Measurements from ENCODE around the gene TMEM39A. TPM values are rescaled to one million over a fixed set of nuclear protein-coding genes. Genes with fewer than 3 reads are reported as not detected.
A peak's percentile ranks its signal among the peaks of the same experiment; 100 is the strongest.

Gene TMEM39A
- total RNA-seq, 5 donors from 2014 or later (not counting 1 experiment from before 2014, with no cell fraction given): 35.4 to 59.5 (median 38.7) TPM

DNA sequence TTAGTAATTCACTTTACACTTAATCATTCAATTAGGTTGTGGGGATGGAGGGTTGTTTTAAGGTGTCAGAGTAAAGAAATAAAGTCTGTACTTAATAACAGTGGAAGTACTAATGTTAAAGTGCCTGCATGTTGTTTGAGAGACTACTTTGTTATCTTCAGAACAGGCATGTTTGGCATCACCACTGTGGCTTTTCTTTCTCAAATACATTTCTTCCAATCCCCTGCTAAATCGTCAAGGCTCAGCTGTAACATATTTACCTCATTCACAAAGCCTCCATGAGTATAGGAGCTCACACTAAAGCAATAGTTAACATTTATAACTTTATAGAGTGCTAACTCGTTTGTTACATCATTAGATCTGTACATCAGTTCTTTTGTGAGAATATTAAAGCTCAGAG lies 37.5 kb upstream of the TMEM39A start:
- Histone ChIP-seq H3K27ac (ENCODE audit: low read length) (no peak overlapping the region), H3K36me3 (ENCODE audit: control insufficient read depth in 2 of 2, extremely low read depth in 1 of 2, insufficient read depth in 1 of 2, low read length in 1 of 2) (peaks cover 0 to 10% of the 10 kb centered on the region in 2 donors), H3K4me1 (ENCODE audit: control insufficient read depth in 1 of 2, extremely low read depth in 1 of 2, insufficient read depth in 2 of 2, low read length in 2 of 2) (peaks cover 14 to 21% of the 10 kb centered on the region in 2 experiments), H3K27me3 (replicated peaks in 1 of 2; ENCODE audit: control insufficient read depth in 2 of 2, extremely low read depth in 1 of 2, insufficient read depth in 2 of 2, low read length in 1 of 2) (no peaks in the 10 kb centered on the region), H3K4me3 (ENCODE audit: control insufficient read depth in 1 of 2, extremely low read depth in 1 of 2, low read length in 1 of 2) (no peak overlapping the region), H3K9me3 (no peaks in the 10 kb centered on the region)
- POLR2A ChIA-PET: interaction anchor here (0.5 to 0.7 kb wide), 3 partner anchors 38 to 264 kb away, joined by 3 to 11 read pairs (median 3); no protein-coding TSS in a partner anchor
- peaks cover 36 to 47% (median 43%) of the 10 kb centered on the region in 3 donors for H3K4me1 Mint-ChIP-seq
- no peak for ATAC-seq (replicated peaks in 1 of 4)
- WGBS (ENCODE audit: insufficient coverage): no CpG with 5 or more reads among the region's 2 CpGs
- no peak overlapping the region for H3K27ac Mint-ChIP-seq
- H3K9me3 Mint-ChIP-seq: no peaks in the 10 kb centered on the region
- peaks cover 17% of the 10 kb centered on the region for H3K36me3 Mint-ChIP-seq
- no peak for DNase-seq
- H3K27me3 Mint-ChIP-seq: no peaks in the 10 kb centered on the region
- peak overlapping the region in 1 of 3 donors; percentile 100 for H3K4me3 Mint-ChIP-seq
- CTCF ChIA-PET: interaction anchor here in 1 of 2 donors (0.6 to 1.0 kb wide), 2 partner anchors 32 to 616 kb away, joined by 5 to 7 read pairs; partner anchors contain the start of gene POGLUT1

DNA sequence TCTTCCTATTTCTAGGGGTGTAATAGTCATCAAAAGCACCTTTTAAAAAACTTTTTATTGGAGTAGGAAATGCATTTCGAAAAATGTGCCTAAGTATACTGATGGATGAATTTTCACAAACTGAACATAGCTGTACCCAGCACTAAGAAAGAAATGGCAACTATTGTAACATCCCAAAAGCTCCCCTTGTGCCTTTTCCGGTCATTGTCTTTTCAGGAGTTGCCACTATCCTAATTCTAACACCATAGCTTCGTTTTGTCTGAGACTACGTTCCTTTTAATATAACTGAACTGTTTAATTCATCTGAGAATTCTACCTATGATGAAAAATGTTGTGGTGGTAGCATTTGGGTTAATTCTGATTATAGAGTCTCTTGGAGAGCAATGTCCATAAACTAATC lies 36.9 kb upstream of the TMEM39A start:
- no CpG with 5 or more reads among the region's 4 CpGs for WGBS (ENCODE audit: insufficient coverage)
- peaks cover 12% of the 10 kb centered on the region for H3K36me3 Mint-ChIP-seq
- DNase-seq (no peak), ATAC-seq (replicated peaks in 1 of 4) (no peak)
- H3K4me3 ChIP-seq (ENCODE audit: control insufficient read depth in 1 of 2, extremely low read depth in 1 of 2, low read length in 1 of 2): no peak overlapping the region
- POLR2A ChIA-PET: interaction anchor here in 1 of 2 donors (0.7 kb wide), 1 partner anchor 37 kb away, joined by 3 read pairs; no protein-coding TSS in a partner anchor
- no peaks in the 10 kb centered on the region for H3K9me3 Mint-ChIP-seq
- H3K36me3 ChIP-seq (ENCODE audit: control insufficient read depth in 2 of 2, extremely low read depth in 1 of 2, insufficient read depth in 1 of 2, low read length in 1 of 2): peaks cover 0 to 5% of the 10 kb centered on the region in 2 donors
- H3K9me3 ChIP-seq: no peaks in the 10 kb centered on the region
- peaks cover 36 to 42% (median 40%) of the 10 kb centered on the region in 3 donors for H3K4me1 Mint-ChIP-seq
- no peaks in the 10 kb centered on the region for H3K27me3 ChIP-seq (replicated peaks in 1 of 2; ENCODE audit: control insufficient read depth in 2 of 2, extremely low read depth in 1 of 2, insufficient read depth in 2 of 2, low read length in 1 of 2)
- H3K27ac ChIP-seq (ENCODE audit: low read length): no peak overlapping the region
- no peak overlapping the region for H3K27ac Mint-ChIP-seq
- H3K4me3 Mint-ChIP-seq: peak overlapping the region; percentile 39 to 100 (median 42)
- H3K4me1 ChIP-seq (ENCODE audit: control insufficient read depth in 1 of 2, extremely low read depth in 1 of 2, insufficient read depth in 2 of 2, low read length in 2 of 2): peaks cover 14 to 21% of the 10 kb centered on the region in 2 experiments
- CTCF ChIA-PET: interaction anchor here in 1 of 2 donors (0.6 kb wide), 1 partner anchor 616 kb away, joined by 7 read pairs; no protein-coding TSS in a partner anchor
- no peaks in the 10 kb centered on the region for H3K27me3 Mint-ChIP-seq

DNA sequence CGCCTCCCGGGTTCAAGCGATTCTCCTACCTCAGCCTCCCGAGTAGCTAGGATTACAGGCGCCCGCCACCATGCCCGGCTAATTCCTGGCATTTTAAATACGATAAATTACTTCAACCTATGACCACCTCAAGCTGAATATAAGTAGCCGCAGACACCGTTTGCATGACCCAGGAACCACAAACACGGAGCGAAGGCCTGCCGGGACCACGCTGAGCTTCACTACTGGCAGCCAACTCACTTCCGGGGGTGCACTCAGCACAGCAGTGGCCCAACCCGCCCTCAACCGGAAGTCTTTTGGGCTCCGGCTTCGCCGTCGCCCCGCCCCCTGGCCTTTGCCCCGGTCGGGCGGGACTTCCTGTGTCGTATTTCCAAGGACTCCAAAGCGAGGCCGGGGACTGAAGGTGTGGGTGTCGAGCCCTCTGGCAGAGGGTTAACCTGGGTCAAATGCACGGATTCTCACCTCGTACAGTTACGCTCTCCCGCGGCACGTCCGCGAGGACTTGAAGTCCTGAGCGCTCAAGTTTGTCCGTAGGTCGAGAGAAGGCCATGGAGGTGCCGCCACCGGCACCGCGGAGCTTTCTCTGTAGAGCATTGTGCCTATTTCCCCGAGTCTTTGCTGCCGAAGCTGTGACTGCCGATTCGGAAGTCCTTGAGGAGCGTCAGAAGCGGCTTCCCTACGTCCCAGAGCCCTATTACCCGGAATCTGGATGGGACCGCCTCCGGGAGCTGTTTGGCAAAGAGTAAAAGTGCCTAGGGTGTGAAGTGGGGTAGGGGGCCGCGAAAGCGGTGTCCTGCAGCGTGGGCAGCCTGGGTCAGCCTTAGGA lies 35.0 kb upstream of the TMEM39A start, which contains the start of gene TIMMDC1:
TSS of gene TIMMDC1 (plus strand) at position 362 of the 826 bp plus-strand sequence. CDS start at position 549, 187 bp downstream.
- CTCF ChIA-PET: interaction anchor here (0.5 to 1.6 kb wide), 8 partner anchors 10 to 597 kb away, joined by 3 to 10 read pairs (median 4); no protein-coding TSS in a partner anchor
- peaks cover 2% of the 10 kb centered on the region for H3K36me3 Mint-ChIP-seq

DNA sequence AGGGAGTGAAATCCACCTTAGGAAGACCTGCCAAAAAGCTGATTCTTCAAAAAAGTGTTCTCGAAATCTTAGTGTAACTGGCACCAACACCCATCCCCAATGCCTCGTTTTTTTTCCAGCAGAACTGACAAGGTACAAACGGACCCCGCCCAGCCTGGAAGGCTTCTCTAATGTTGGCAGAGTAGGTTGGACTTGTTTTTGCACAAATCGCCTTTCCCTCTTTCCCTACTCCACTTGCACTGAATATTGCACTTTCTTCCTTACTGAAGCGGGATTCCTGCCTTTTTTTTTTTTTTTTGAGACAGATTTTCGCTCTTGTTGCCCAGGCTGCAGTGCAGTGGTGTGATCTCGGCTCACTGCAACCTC lies 34.4 kb upstream of the TMEM39A start:
- no peaks in the 10 kb centered on the region for H3K9me3 ChIP-seq
- H3K4me1 ChIP-seq (ENCODE audit: control insufficient read depth in 1 of 2, extremely low read depth in 1 of 2, insufficient read depth in 2 of 2, low read length in 2 of 2): peaks cover 14 to 21% of the 10 kb centered on the region in 2 experiments
- H3K4me3 ChIP-seq (ENCODE audit: control insufficient read depth in 1 of 2, extremely low read depth in 1 of 2, low read length in 1 of 2): peak overlapping the region; percentile 72 to 99
- Mint-ChIP-seq H3K9me3 (no peaks in the 10 kb centered on the region), H3K27me3 (no peaks in the 10 kb centered on the region), H3K4me1 (peaks cover 32 to 37% (median 37%) of the 10 kb centered on the region in 3 donors), H3K36me3 (peaks cover 3% of the 10 kb centered on the region), H3K4me3 (peak overlapping the region; percentile 93 to 100 (median 98)), H3K27ac (peak overlapping the region; percentile 95 to 100)
- no peaks in the 10 kb centered on the region for H3K27me3 ChIP-seq (replicated peaks in 1 of 2; ENCODE audit: control insufficient read depth in 2 of 2, extremely low read depth in 1 of 2, insufficient read depth in 2 of 2, low read length in 1 of 2)
- WGBS (ENCODE audit: insufficient coverage): 0% methylated on average over 3 of the region's 8 CpGs
- peak overlapping the region; percentile 89 for H3K27ac ChIP-seq (ENCODE audit: low read length)
- ChIA-PET POLR2A (interaction anchor here (1.1 to 2.1 kb wide), 7 partner anchors 9 to 598 kb away, joined by 3 to 32 read pairs (median 7); partner anchors contain the start of genes TMEM39A (in 2 of the 2), ARHGAP31 (in 1 of the 2), B4GALT4 (in 1 of the 2) and POGLUT1 (in 1 of the 2)), CTCF (interaction anchor here (0.6 to 1.2 kb wide), 5 partner anchors 10 to 598 kb away, joined by 3 to 10 read pairs (median 4); no protein-coding TSS in a partner anchor)
- DNase-seq (peak in 1 of 35 experiments; percentile 22), ATAC-seq (replicated peaks in 1 of 4) (peak in 1 of 4 experiments; percentile 3)
- H3K36me3 ChIP-seq (ENCODE audit: control insufficient read depth in 2 of 2, extremely low read depth in 1 of 2, insufficient read depth in 1 of 2, low read length in 1 of 2): no peaks in the 10 kb centered on the region

More for the DNA sequence above, 35.0 kb upstream of the TMEM39A start, which contains the start of gene TIMMDC1:
- POLR2A ChIA-PET: interaction anchor here (0.5 to 2.1 kb wide), 19 partner anchors 9 to 647 kb away, joined by 3 to 32 read pairs (median 4); partner anchors contain the start of genes TMEM39A (in 2 of the 2), ARHGAP31 (in 1 of the 2), B4GALT4 (in 1 of the 2) and POGLUT1 (in 1 of the 2)
- peak; percentile 94 to 99 (median 98) for DNase-seq
- under 1% methylated on average over 52 of the region's 58 CpGs for whole genome bisulfite sequencing (ENCODE audit: insufficient coverage)
- Mint-ChIP-seq H3K4me3 (peak within 1 kb of the TSS; percentile 93 to 100 (median 98)), H3K27ac (peak within 1 kb of the TSS; percentile 95 to 100), H3K27me3 (no peaks in the 10 kb centered on the region), H3K4me1 (peaks cover 32 to 40% (median 39%) of the 10 kb centered on the region in 3 donors), H3K9me3 (no peaks in the 10 kb centered on the region)
- Histone ChIP-seq H3K9me3 (no peaks in the 10 kb centered on the region), H3K4me3 (ENCODE audit: control insufficient read depth in 1 of 2, extremely low read depth in 1 of 2, low read length in 1 of 2) (peak within 1 kb of the TSS; percentile 72 to 99), H3K27ac (ENCODE audit: low read length) (peak within 1 kb of the TSS; percentile 89), H3K4me1 (ENCODE audit: control insufficient read depth in 1 of 2, extremely low read depth in 1 of 2, insufficient read depth in 2 of 2, low read length in 2 of 2) (peaks cover 14 to 21% of the 10 kb centered on the region in 2 experiments), H3K36me3 (ENCODE audit: control insufficient read depth in 2 of 2, extremely low read depth in 1 of 2, insufficient read depth in 1 of 2, low read length in 1 of 2) (no peaks in the 10 kb centered on the region), H3K27me3 (replicated peaks in 1 of 2; ENCODE audit: control insufficient read depth in 2 of 2, extremely low read depth in 1 of 2, insufficient read depth in 2 of 2, low read length in 1 of 2) (no peaks in the 10 kb centered on the region)
- ATAC-seq (replicated peaks in 1 of 4): peak; percentile 98 to 99 (median 99)

DNA sequence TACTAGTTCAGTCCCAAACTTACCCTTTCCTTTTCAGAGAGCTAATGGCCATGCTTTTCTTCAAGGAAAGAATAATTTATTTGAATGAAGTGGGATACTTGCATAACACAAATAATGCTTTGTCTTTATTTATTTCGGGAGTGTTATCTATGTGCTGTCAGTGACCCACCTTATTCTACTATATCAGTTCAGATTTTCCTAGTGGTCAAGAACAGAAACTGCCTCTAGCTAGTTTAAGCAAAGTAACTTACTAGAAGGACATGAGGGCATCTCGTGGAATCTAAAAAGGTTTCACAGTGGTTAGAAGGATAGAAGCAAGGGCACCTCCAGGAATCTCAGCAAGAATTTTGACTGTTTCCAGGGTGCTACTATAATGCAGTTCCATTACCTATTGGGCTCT lies 31.2 kb upstream of the TMEM39A start:
- no peak for DNase-seq
- no peak overlapping the region for H3K4me3 Mint-ChIP-seq
- H3K36me3 Mint-ChIP-seq: peaks cover 25% of the 10 kb centered on the region
- WGBS (ENCODE audit: insufficient coverage): no CpG with 5 or more reads among the region's 2 CpGs
- H3K36me3 ChIP-seq (ENCODE audit: control insufficient read depth in 2 of 2, extremely low read depth in 1 of 2, insufficient read depth in 1 of 2, low read length in 1 of 2): peaks cover 0 to 12% of the 10 kb centered on the region in 2 donors
- POLR2A ChIA-PET: no interaction called here
- no peak for ATAC-seq (replicated peaks in 1 of 4)
- no peaks in the 10 kb centered on the region for H3K27me3 Mint-ChIP-seq
- peaks cover 4 to 15% of the 10 kb centered on the region in 2 experiments for H3K4me1 ChIP-seq (ENCODE audit: control insufficient read depth in 1 of 2, extremely low read depth in 1 of 2, insufficient read depth in 2 of 2, low read length in 2 of 2)
- H3K9me3 Mint-ChIP-seq: no peaks in the 10 kb centered on the region
- no peak overlapping the region for H3K27ac Mint-ChIP-seq
- H3K4me1 Mint-ChIP-seq: peaks cover 12 to 22% (median 15%) of the 10 kb centered on the region in 3 donors
- H3K4me3 ChIP-seq (ENCODE audit: control insufficient read depth in 1 of 2, extremely low read depth in 1 of 2, low read length in 1 of 2): no peak overlapping the region
- H3K27ac ChIP-seq (ENCODE audit: low read length): no peak overlapping the region
- CTCF ChIA-PET: interaction anchor here in 1 of 2 donors (0.7 to 0.8 kb wide), 2 partner anchors 27 to 177 kb away, joined by 3 read pairs; no protein-coding TSS in a partner anchor
- H3K27me3 ChIP-seq (replicated peaks in 1 of 2; ENCODE audit: control insufficient read depth in 2 of 2, extremely low read depth in 1 of 2, insufficient read depth in 2 of 2, low read length in 1 of 2): no peaks in the 10 kb centered on the region
- H3K9me3 ChIP-seq: no peaks in the 10 kb centered on the region

DNA sequence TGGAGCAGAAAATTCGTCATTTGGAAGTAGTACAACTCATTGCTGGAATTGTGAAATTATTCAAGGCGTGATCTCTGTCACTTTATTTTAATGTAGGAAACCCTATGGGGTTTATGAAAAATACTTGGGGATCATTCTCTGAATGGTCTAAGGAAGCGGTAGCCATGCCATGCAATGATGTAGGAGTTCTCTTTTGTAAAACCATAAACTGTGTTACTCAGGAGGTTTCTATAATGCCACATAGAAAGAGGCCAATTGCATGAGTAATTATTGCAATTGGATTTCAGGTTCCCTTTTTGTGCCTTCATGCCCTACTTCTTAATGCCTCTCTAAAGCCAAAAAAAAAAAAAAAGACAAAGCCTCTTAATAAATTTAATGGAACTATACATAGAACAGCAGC lies 29.4 kb upstream of the TMEM39A start:
- Mint-ChIP-seq H3K36me3 (peaks cover 30% of the 10 kb centered on the region), H3K4me1 (peaks cover under 1 to 12% (median 8%) of the 10 kb centered on the region in 3 donors), H3K27ac (no peak overlapping the region), H3K4me3 (no peak overlapping the region), H3K27me3 (no peaks in the 10 kb centered on the region), H3K9me3 (no peaks in the 10 kb centered on the region)
- Histone ChIP-seq H3K27me3 (replicated peaks in 1 of 2; ENCODE audit: control insufficient read depth in 2 of 2, extremely low read depth in 1 of 2, insufficient read depth in 2 of 2, low read length in 1 of 2) (no peaks in the 10 kb centered on the region), H3K27ac (ENCODE audit: low read length) (no peak overlapping the region), H3K4me3 (ENCODE audit: control insufficient read depth in 1 of 2, extremely low read depth in 1 of 2, low read length in 1 of 2) (no peak overlapping the region), H3K9me3 (no peaks in the 10 kb centered on the region), H3K4me1 (ENCODE audit: control insufficient read depth in 1 of 2, extremely low read depth in 1 of 2, insufficient read depth in 2 of 2, low read length in 2 of 2) (peaks cover 2 to 3% of the 10 kb centered on the region in 2 experiments), H3K36me3 (ENCODE audit: control insufficient read depth in 2 of 2, extremely low read depth in 1 of 2, insufficient read depth in 1 of 2, low read length in 1 of 2) (peaks cover 0 to 25% of the 10 kb centered on the region in 2 donors)
- no CpG with 5 or more reads among the region's 3 CpGs for WGBS (ENCODE audit: insufficient coverage)
- ATAC-seq (replicated peaks in 1 of 4) (no peak), DNase-seq (no peak)
- ChIA-PET POLR2A (no interaction called here), CTCF (no interaction called here)
